SK-N-SH treated with all-trans-retinoic acid at 6 μM for 48 hours (cell line): ENCODE measurements around the gene FASTKD3.
A peak's percentile ranks its signal among the peaks of the same experiment; 100 is the strongest.

Source experiments
- ATAC-seq: fragments of 200-7000 bp; cut with Tn5 transposase; 3 replicates; pipeline ENCODE4 v1.9.1; 2020; ENCODE audit warnings: mild to moderate bottlenecking, moderate library complexity
- ARNTL ChIP-seq: fragments of 450-650 bp; formaldehyde crosslinking; IDR thresholded peaks from 2 replicates; pipeline ENCODE4 v1.5.0; 2020; ENCODE audit warnings: low read depth, mild to moderate bottlenecking, moderate library complexity, borderline replicate concordance
- BACH2 ChIP-seq: fragments of 250-450 bp; sonication (Bioruptor Pico); IDR thresholded peaks from 2 replicates; pipeline ENCODE4 v1.9.0; 2021; ENCODE audit warnings: mild to moderate bottlenecking, borderline replicate concordance
- CSDC2 ChIP-seq: fragments of 250-450 bp; sonication (Bioruptor Pico); IDR thresholded peaks from 2 replicates; pipeline ENCODE4 v1.5.0; 2020; ENCODE audit warnings: mild to moderate bottlenecking, moderate library complexity
- ESRRG ChIP-seq: fragments of 250-450 bp; sonication (Bioruptor Pico); IDR thresholded peaks from 2 replicates; pipeline ENCODE4 v1.6.1; 2021; ENCODE audit warnings: mild to moderate bottlenecking
- GLIS3 ChIP-seq: fragments of 250-450 bp; sonication (Bioruptor Pico); IDR thresholded peaks from 2 replicates; pipeline ENCODE4 v1.5.0; 2020; ENCODE audit warnings: mild to moderate bottlenecking, moderate library complexity
- ISL1 ChIP-seq: fragments of 250-450 bp; sonication (Bioruptor Pico); IDR thresholded peaks from 2 replicates; pipeline ENCODE4 v2.1.2; 2022; ENCODE audit warnings: mild to moderate bottlenecking, moderate library complexity
- OSR1 ChIP-seq: fragments of 250-450 bp; sonication (Bioruptor Pico); IDR thresholded peaks from 2 replicates; pipeline ENCODE4 v1.8.0; 2022; ENCODE audit warnings: moderate library complexity, mild to moderate bottlenecking, inconsistent platforms
- PPARA ChIP-seq: fragments of 250-450 bp; sonication (Bioruptor Pico); IDR thresholded peaks from 2 replicates; pipeline ENCODE4 v1.5.0; 2020; ENCODE audit warnings: mild to moderate bottlenecking, borderline replicate concordance
- RARB ChIP-seq: fragments of 250-450 bp; sonication (Bioruptor Pico); IDR thresholded peaks from 2 replicates; pipeline ENCODE4 v1.8.0; 2021; ENCODE audit warnings: mild to moderate bottlenecking, moderate library complexity
- TCF4 ChIP-seq: fragments of 250-450 bp; sonication (Bioruptor Pico); IDR thresholded peaks from 2 replicates; pipeline ENCODE4 v1.8.0; 2021; ENCODE audit warnings: mild to moderate bottlenecking, moderate library complexity, borderline replicate concordance
- TOX ChIP-seq: fragments of 250-450 bp; sonication (Bioruptor Pico); IDR thresholded peaks from 2 replicates; pipeline ENCODE4 v1.8.0; 2021; ENCODE audit warnings: mild to moderate bottlenecking, moderate library complexity, borderline replicate concordance
- ZC3H10 ChIP-seq: fragments of 250-450 bp; sonication (Bioruptor Pico); IDR thresholded peaks from 2 replicates; pipeline ENCODE4 v1.5.1; 2021; ENCODE audit warnings: mild to moderate bottlenecking, moderate library complexity
- ZFP3 ChIP-seq: fragments of 250-450 bp; sonication (Bioruptor Pico); IDR thresholded peaks from 2 replicates; pipeline ENCODE4 v1.5.0; 2020; ENCODE audit warnings: mild to moderate bottlenecking, moderate library complexity
- ZNF565 ChIP-seq: fragments of 450-650 bp; formaldehyde crosslinking; conservative IDR thresholded peaks from 2 replicates; pipeline ENCODE4 v1.5.0; 2020; ENCODE audit warnings: low read depth, mild to moderate bottlenecking, moderate library complexity
- ZNF70 ChIP-seq: fragments of 450-650 bp; formaldehyde crosslinking; IDR thresholded peaks from 2 replicates; pipeline ENCODE4 v1.5.0; 2020; ENCODE audit warnings: mild to moderate bottlenecking, moderate library complexity
- ZNF8 ChIP-seq: fragments of 450-650 bp; formaldehyde crosslinking; IDR thresholded peaks from 2 replicates; pipeline ENCODE4 v1.5.0; 2020; ENCODE audit warnings: mild to moderate bottlenecking, moderate library complexity
- TF ChIP-seq, protein P1 (sequence below): fragments of 250-450 bp; sonication (Bioruptor Pico); IDR thresholded peaks from 2 replicates; pipeline ENCODE4 v1.8.0; 2021; ENCODE audit warnings: low read depth, mild to moderate bottlenecking, moderate library complexity, borderline replicate concordance
- TF ChIP-seq, protein P2 (sequence below): fragments of 250-450 bp; sonication (Bioruptor Pico); IDR thresholded peaks from 2 replicates; pipeline ENCODE4 v1.5.0; 2020; ENCODE audit warnings: mild to moderate bottlenecking, moderate library complexity
- TF ChIP-seq, protein P3 (sequence below): fragments of 250-450 bp; sonication (Bioruptor Pico); IDR thresholded peaks from 2 replicates; pipeline ENCODE4 v1.8.0; 2020; ENCODE audit warnings: mild to moderate bottlenecking, moderate library complexity, borderline replicate concordance
- TF ChIP-seq, protein P4 (sequence below): fragments of 250-450 bp; sonication (Bioruptor Pico); IDR thresholded peaks from 2 replicates; pipeline ENCODE4 v1.5.1; 2021; ENCODE audit warnings: mild to moderate bottlenecking, moderate library complexity

FASTKD3 gene

DNA sequence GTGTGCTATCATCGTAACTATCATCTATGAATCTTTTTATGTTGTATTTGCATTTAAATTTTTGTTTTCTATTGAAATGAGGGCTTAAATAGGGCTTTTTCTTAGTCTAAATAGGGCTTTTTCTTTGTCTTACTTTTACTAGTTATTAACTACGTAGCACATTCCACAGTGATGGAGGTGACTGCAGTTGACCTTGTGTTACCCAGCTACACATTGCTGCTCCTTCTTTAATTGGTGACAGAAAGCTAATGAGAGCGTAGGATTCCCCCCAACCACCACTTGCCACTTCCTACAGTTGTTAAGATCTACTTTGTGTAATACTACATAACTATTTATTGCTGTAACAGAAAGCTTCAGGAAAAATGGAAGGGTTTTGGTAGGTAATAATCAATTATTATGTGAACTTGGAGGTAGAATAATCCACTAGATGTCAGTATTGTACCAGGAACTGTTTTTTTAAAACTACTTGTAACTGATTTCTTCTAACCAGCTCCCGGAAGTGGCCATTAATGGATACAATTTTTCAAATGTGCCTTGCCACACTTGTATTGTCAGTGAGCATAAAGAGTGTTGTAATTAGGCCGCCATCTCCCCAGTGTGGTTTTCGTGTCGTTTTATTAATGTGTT is 18.1 kb upstream of the FASTKD3 start:
- TF ChIP-seq ZNF8 (no peak), ZFP3 (CRISPR knock-in tag) (no peak), ZNF70 (CRISPR knock-in tag) (no peak), CSDC2 (CRISPR knock-in tag) (no peak), TCF4 (CRISPR knock-in tag) (no peak), OSR1 (CRISPR knock-in tag) (no peak), ISL1 (CRISPR knock-in tag) (no peak), BACH2 (CRISPR knock-in tag) (no peak), PPARA (CRISPR knock-in tag) (no peak), GLIS3 (CRISPR knock-in tag) (no peak)
- TF ChIP-seq, protein P1, sequence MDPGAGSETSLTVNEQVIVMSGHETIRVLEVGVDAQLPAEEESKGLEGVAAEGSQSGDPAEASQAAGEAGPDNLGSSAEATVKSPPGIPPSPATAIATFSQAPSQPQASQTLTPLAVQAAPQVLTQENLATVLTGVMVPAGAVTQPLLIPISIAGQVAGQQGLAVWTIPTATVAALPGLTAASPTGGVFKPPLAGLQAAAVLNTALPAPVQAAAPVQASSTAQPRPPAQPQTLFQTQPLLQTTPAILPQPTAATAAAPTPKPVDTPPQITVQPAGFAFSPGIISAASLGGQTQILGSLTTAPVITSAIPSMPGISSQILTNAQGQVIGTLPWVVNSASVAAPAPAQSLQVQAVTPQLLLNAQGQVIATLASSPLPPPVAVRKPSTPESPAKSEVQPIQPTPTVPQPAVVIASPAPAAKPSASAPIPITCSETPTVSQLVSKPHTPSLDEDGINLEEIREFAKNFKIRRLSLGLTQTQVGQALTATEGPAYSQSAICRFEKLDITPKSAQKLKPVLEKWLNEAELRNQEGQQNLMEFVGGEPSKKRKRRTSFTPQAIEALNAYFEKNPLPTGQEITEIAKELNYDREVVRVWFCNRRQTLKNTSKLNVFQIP (CRISPR knock-in tag): no peak
- TF ChIP-seq, all 23 proteins: peak for 0
- peak; percentile 71 for ATAC-seq

DNA sequence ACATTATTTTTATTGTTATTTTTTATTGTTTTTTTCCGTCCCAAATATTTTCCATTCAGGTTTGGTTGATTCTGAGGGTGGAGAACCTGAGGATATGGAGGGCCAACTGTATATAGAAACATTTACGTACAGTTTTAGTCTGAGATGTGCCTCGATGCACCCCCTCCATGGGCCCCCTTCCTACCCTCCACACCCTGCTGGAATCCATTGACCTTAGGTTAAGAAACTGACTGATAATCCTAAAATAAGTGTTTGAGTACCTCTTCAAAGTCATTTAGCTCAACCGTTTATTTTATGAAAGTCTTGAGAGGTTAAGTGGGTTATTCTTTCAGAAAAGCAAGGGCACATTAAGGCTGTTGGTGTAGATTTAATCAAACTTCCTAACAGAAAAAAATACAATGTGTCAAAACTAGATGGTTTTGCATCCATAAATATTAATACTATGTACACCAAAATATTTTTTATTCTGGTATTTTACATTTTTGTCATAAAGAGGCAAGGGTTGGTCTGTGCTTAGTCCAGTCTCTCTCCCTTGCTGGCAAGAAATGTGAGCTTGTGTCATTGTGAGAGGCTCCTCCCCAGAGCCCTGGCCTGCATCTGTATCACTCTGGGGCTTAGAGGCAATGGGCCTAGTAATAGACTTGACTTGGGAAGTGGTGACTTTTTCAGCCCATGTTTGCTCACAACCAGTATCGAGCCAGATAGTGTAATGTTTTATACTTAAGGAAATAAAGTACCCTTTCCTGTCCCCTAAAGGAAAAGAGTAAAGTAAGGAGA is 15.8 kb upstream of the FASTKD3 start:
- ATAC-seq: no peak
- TF ChIP-seq OSR1 (CRISPR knock-in tag): no peak
- no peak for TF ChIP-seq RARB (CRISPR knock-in tag)
- TF ChIP-seq, all 23 proteins: peak for 0

DNA sequence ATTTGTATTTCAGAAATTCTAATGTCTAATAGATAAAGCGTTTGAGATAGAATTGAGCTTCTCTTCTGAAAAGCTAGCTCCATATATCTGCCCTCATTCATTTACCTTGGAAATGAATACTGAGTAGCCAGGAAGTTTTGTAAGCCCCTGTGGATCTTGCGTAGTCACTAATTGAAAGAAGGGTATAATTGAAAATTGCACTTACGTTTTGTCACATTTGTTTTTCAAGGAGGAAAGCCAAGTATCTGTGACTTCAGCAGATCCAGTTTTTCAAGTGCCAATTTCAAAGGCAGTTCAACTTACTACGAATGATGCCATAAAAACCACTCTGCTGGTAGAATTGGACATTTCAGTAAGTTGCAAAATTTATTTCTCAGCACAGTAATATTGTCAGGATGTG is 14.1 kb upstream of the FASTKD3 start:
- ATAC-seq: no peak
- TF ChIP-seq ZNF565 (CRISPR knock-in tag) (no peak), PPARA (CRISPR knock-in tag) (no peak), ZFP3 (CRISPR knock-in tag) (no peak), ZNF8 (no peak), ESRRG (CRISPR knock-in tag) (no peak), CSDC2 (CRISPR knock-in tag) (no peak), ARNTL (CRISPR knock-in tag) (no peak), ZNF70 (CRISPR knock-in tag) (no peak), ISL1 (CRISPR knock-in tag) (no peak), ZC3H10 (CRISPR knock-in tag) (no peak), TOX (CRISPR knock-in tag) (no peak), RARB (CRISPR knock-in tag) (no peak), GLIS3 (CRISPR knock-in tag) (no peak)
- TF ChIP-seq, protein P2, sequence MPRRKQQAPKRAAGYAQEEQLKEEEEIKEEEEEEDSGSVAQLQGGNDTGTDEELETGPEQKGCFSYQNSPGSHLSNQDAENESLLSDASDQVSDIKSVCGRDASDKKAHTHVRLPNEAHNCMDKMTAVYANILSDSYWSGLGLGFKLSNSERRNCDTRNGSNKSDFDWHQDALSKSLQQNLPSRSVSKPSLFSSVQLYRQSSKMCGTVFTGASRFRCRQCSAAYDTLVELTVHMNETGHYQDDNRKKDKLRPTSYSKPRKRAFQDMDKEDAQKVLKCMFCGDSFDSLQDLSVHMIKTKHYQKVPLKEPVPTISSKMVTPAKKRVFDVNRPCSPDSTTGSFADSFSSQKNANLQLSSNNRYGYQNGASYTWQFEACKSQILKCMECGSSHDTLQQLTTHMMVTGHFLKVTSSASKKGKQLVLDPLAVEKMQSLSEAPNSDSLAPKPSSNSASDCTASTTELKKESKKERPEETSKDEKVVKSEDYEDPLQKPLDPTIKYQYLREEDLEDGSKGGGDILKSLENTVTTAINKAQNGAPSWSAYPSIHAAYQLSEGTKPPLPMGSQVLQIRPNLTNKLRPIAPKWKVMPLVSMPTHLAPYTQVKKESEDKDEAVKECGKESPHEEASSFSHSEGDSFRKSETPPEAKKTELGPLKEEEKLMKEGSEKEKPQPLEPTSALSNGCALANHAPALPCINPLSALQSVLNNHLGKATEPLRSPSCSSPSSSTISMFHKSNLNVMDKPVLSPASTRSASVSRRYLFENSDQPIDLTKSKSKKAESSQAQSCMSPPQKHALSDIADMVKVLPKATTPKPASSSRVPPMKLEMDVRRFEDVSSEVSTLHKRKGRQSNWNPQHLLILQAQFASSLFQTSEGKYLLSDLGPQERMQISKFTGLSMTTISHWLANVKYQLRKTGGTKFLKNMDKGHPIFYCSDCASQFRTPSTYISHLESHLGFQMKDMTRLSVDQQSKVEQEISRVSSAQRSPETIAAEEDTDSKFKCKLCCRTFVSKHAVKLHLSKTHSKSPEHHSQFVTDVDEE (CRISPR knock-in tag): no peak
- TF ChIP-seq, protein P3, sequence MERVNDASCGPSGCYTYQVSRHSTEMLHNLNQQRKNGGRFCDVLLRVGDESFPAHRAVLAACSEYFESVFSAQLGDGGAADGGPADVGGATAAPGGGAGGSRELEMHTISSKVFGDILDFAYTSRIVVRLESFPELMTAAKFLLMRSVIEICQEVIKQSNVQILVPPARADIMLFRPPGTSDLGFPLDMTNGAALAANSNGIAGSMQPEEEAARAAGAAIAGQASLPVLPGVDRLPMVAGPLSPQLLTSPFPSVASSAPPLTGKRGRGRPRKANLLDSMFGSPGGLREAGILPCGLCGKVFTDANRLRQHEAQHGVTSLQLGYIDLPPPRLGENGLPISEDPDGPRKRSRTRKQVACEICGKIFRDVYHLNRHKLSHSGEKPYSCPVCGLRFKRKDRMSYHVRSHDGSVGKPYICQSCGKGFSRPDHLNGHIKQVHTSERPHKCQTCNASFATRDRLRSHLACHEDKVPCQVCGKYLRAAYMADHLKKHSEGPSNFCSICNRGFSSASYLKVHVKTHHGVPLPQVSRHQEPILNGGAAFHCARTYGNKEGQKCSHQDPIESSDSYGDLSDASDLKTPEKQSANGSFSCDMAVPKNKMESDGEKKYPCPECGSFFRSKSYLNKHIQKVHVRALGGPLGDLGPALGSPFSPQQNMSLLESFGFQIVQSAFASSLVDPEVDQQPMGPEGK (CRISPR knock-in tag): no peak

DNA sequence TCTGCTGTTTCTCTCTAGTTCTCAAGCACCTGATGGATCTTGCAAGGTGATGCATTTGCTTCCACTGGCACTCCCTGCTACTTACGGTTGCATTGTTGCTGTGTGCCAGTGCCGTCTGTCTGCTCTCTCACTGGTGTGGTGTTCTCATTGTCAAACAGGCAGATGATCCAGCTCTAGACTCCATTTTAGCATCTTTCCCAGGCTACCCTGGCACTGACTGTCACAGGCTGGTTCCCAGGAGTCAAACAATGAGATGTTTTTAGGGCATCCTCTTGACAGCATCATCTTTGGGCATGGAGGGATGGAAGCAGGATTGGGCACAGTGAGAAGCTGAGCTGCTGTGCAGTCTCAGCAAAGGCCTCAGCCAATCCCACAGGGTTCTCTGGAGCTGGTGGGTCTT is 13.0 kb upstream of the FASTKD3 start:
- ATAC-seq: no peak
- TF ChIP-seq PPARA (CRISPR knock-in tag) (no peak), ZC3H10 (CRISPR knock-in tag) (no peak), ZNF8 (no peak), ISL1 (CRISPR knock-in tag) (no peak)
- TF ChIP-seq, protein P4, sequence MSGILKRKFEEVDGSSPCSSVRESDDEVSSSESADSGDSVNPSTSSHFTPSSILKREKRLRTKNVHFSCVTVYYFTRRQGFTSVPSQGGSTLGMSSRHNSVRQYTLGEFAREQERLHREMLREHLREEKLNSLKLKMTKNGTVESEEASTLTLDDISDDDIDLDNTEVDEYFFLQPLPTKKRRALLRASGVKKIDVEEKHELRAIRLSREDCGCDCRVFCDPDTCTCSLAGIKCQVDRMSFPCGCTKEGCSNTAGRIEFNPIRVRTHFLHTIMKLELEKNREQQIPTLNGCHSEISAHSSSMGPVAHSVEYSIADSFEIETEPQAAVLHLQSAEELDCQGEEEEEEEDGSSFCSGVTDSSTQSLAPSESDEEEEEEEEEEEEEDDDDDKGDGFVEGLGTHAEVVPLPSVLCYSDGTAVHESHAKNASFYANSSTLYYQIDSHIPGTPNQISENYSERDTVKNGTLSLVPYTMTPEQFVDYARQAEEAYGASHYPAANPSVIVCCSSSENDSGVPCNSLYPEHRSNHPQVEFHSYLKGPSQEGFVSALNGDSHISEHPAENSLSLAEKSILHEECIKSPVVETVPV: no peak
